Endothelial cell of umbilical vein (primary cell): ENCODE measurements around the gene ZNF70.

ENCODE experiments used
- CTCF ChIP-seq, 2 donors: IDR thresholded peaks; 1 replicate in 1 of 2; 2 replicates in 1 of 2; pipeline ENCODE4 v1.5.1; 2011; ENCODE audit warnings: low read length in 2 of 2, mild to moderate bottlenecking in 2 of 2, moderate library complexity in 2 of 2, control low read depth in 1 of 2, inconsistent platforms in 1 of 2, low read depth in 1 of 2; ENCODE audit not compliant: insufficient read depth in 1 of 2; ENCODE audit errors: extremely low read depth in 1 of 2
- EZH2 ChIP-seq: IDR thresholded peaks from 2 replicates; pipeline ENCODE4 v1.6.1; 2012; ENCODE audit warnings: borderline replicate concordance, low read depth, mild to moderate bottlenecking, moderate library complexity, low read length, inconsistent platforms; ENCODE audit not compliant: severe bottlenecking
- FOS ChIP-seq: IDR thresholded peaks from 2 replicates; pipeline ENCODE4 v1.6.1; 2011; ENCODE audit warnings: mild to moderate bottlenecking, low read length, moderate library complexity, borderline replicate concordance; ENCODE audit not compliant: insufficient read depth
- GATA2 ChIP-seq: IDR thresholded peaks from 2 replicates; pipeline ENCODE4 v1.7.0; 2011; ENCODE audit warnings: low read depth, mild to moderate bottlenecking, moderate library complexity, mixed read lengths, low read length; ENCODE audit not compliant: insufficient read length, insufficient read depth
- JUN ChIP-seq: IDR thresholded peaks from 2 replicates; pipeline ENCODE4 v1.6.1; 2011; ENCODE audit warnings: borderline replicate concordance, low read depth; ENCODE audit not compliant: insufficient read length, insufficient read depth
- MAX ChIP-seq: IDR thresholded peaks from 2 replicates; pipeline ENCODE4 v1.6.1; 2011; ENCODE audit not compliant: insufficient read depth, insufficient read length
- MYC ChIP-seq: IDR thresholded peaks from one replicate; pipeline ENCODE4 v1.6.1; 2011; ENCODE audit warnings: mild to moderate bottlenecking, low read depth, low read length
- POLR2A ChIP-seq: IDR thresholded peaks from 2 replicates; pipeline ENCODE4 v1.6.1; 2012; ENCODE audit warnings: low read depth, mild to moderate bottlenecking, control low read depth, low read length
- POLR2AphosphoS5 ChIP-seq: IDR thresholded peaks from 2 replicates; pipeline ENCODE4 v1.6.1; 2012; ENCODE audit warnings: low read depth, mild to moderate bottlenecking, control low read depth, low read length, moderate library complexity; ENCODE audit not compliant: insufficient read depth

GRCh38 chr22:23716811-23717801 lies 33.8 kb downstream of the ZNF70 start:
- TF ChIP-seq CTCF (IDR thresholded peaks at IDR 0.05; ENCODE audit: extremely low read depth in 1 of 2, insufficient read depth in 1 of 2, low read depth in 1 of 2, low read length in 2 of 2) (no peak), POLR2AphosphoS5 (peak; percentile 81), MAX (peak; percentile 60), MYC (peak; percentile 61), JUN (no peak), EZH2 (no peak), POLR2A (peak; percentile 90), FOS (peak; percentile 19), GATA2 (no peak)
